Endothelial cell of umbilical vein (primary cell): ENCODE measurements around the gene GALNT9.

Experiments used
- EZH2 ChIP-seq: IDR thresholded peaks from 2 replicates; pipeline ENCODE4 v1.6.1; 2012; ENCODE audit warnings: borderline replicate concordance, low read depth, mild to moderate bottlenecking, moderate library complexity, low read length, inconsistent platforms; ENCODE audit not compliant: severe bottlenecking
- FOS ChIP-seq: IDR thresholded peaks from 2 replicates; pipeline ENCODE4 v1.6.1; 2011; ENCODE audit warnings: mild to moderate bottlenecking, low read length, moderate library complexity, borderline replicate concordance; ENCODE audit not compliant: insufficient read depth
- JUN ChIP-seq: IDR thresholded peaks from 2 replicates; pipeline ENCODE4 v1.6.1; 2011; ENCODE audit warnings: borderline replicate concordance, low read depth; ENCODE audit not compliant: insufficient read length, insufficient read depth
- POLR2A ChIP-seq: IDR thresholded peaks from 2 replicates; pipeline ENCODE4 v1.6.1; 2012; ENCODE audit warnings: low read depth, mild to moderate bottlenecking, control low read depth, low read length
- POLR2AphosphoS5 ChIP-seq: IDR thresholded peaks from 2 replicates; pipeline ENCODE4 v1.6.1; 2012; ENCODE audit warnings: low read depth, mild to moderate bottlenecking, control low read depth, low read length, moderate library complexity; ENCODE audit not compliant: insufficient read depth
- TF ChIP-seq, protein P1 (sequence below), 2 donors: IDR thresholded peaks; 1 replicate in 1 of 2; 2 replicates in 1 of 2; pipeline ENCODE4 v1.5.1; 2011; ENCODE audit warnings: low read length in 2 of 2, mild to moderate bottlenecking in 2 of 2, moderate library complexity in 2 of 2, control low read depth in 1 of 2, inconsistent platforms in 1 of 2, low read depth in 1 of 2; ENCODE audit not compliant: insufficient read depth in 1 of 2; ENCODE audit errors: extremely low read depth in 1 of 2
- TF ChIP-seq, protein P2 (sequence below): IDR thresholded peaks from 2 replicates; pipeline ENCODE4 v1.6.1; 2011; ENCODE audit not compliant: insufficient read depth, insufficient read length

DNA sequence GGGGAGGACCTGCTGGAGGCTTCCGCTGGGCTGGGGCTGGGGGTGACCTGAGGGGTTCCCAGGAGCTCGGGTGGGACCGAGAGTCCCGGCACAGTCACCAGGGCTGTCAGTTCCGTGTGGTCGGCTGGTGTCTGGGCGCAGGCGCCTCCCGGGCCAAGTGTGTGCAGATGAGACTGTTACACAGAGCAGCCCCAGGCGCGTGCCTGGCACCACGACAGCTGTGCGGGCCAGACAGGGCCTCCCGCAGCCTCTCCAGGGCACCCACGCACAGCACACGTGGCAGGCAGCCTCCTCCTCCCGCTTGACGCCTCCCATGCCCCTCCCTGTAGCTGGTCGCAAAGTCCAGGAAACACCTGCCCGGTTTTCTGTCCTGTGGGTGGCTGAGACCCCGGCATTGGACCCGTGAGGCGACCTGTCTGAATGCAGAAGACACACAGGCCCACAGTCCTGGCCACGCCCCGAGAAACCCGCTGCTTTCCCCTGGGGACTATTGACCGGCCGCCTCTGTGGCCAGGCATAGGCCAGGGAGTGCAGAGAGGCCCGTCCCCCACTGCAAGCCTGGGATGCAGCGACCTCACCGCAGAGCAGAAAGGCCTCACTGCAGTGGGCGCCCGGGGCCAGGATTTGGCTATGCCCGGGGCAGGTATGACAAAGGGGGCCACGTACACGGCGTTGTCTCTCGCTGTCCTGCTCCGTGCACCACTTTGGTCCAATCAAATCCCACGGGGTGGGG is 12.1 kb upstream of the GALNT9 start:
- TF ChIP-seq, protein P1, sequence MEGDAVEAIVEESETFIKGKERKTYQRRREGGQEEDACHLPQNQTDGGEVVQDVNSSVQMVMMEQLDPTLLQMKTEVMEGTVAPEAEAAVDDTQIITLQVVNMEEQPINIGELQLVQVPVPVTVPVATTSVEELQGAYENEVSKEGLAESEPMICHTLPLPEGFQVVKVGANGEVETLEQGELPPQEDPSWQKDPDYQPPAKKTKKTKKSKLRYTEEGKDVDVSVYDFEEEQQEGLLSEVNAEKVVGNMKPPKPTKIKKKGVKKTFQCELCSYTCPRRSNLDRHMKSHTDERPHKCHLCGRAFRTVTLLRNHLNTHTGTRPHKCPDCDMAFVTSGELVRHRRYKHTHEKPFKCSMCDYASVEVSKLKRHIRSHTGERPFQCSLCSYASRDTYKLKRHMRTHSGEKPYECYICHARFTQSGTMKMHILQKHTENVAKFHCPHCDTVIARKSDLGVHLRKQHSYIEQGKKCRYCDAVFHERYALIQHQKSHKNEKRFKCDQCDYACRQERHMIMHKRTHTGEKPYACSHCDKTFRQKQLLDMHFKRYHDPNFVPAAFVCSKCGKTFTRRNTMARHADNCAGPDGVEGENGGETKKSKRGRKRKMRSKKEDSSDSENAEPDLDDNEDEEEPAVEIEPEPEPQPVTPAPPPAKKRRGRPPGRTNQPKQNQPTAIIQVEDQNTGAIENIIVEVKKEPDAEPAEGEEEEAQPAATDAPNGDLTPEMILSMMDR (IDR thresholded peaks at IDR 0.05; ENCODE audit: extremely low read depth in 1 of 2, insufficient read depth in 1 of 2, low read depth in 1 of 2, low read length in 2 of 2) = no peak
- TF ChIP-seq EZH2 = no peak
- TF ChIP-seq POLR2A = no peak
- no peak for TF ChIP-seq POLR2AphosphoS5
- TF ChIP-seq JUN = no peak
- TF ChIP-seq, protein P2, sequence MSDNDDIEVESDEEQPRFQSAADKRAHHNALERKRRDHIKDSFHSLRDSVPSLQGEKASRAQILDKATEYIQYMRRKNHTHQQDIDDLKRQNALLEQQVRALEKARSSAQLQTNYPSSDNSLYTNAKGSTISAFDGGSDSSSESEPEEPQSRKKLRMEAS = no peak
- TF ChIP-seq FOS = no peak
